Measurements from ENCODE around the gene SLC66A2.
"Not testable (repeated sequence)": the region's sequence is repeated elsewhere in the genome, so short reads cannot be mapped to it uniquely, and the experiment has no call there.

SLC66A2 gene

GRCh38 chr18:79870301-79871025 lies 81.0 kb downstream of the SLC66A2 start:
- H3K4me3 ChIP-seq (ENCODE audit: low read length) = no peak overlapping the region
- TF ChIP-seq CTCF (conservative IDR thresholded peaks at IDR 0.05; ENCODE audit: low read length) = no peak
- DNase-seq (ENCODE audit: low read depth) = no peak

DNA sequence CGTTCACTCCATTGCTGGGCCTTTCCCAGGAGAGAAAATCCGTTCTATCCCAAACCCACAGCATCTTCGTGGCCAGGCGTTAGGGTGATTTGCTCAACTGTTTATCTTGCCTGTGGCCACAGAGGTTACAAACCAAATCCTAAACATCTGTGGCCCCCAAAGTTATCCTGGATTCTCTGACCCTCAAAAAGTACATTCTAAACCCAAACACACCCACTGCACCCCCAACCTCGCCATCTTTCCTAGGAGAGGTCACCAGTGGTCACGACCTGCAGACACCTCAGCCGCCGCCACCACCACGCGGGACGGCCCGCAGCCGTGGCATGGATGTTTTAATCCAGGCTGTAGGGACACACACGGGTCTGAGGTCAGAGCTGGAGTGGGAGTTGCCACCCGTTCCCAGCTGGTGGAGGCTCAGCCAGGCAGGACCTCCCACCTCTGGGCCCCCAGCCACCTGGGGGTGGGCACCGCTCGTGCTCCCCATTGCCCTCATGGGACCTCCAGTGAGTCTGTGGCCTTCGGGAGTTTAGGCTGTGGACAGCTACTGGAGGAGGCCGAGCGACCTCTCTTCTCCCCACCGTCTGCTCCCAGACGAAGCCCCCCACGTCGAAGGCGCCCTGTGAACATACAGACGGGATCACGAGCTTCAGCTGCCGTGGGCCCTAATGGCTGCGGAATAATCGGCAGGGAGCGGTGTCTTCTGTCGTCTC lies 81.7 kb downstream of the SLC66A2 start:
- DNase-seq (ENCODE audit: low read depth) = no peak
- TF ChIP-seq CTCF (conservative IDR thresholded peaks at IDR 0.05; ENCODE audit: low read length) = no peak
- H3K4me3 ChIP-seq (ENCODE audit: low read length) = no peak overlapping the region

- H3K4me3 ChIP-seq (ENCODE audit: low read length) = no peak overlapping the region
- DNase-seq (ENCODE audit: low read depth) = no peak
- no peak for TF ChIP-seq CTCF (conservative IDR thresholded peaks at IDR 0.05; ENCODE audit: low read length)
Observed at GRCh38 chr18:79868811-79869541, 82.5 kb downstream of the SLC66A2 start.

DNA sequence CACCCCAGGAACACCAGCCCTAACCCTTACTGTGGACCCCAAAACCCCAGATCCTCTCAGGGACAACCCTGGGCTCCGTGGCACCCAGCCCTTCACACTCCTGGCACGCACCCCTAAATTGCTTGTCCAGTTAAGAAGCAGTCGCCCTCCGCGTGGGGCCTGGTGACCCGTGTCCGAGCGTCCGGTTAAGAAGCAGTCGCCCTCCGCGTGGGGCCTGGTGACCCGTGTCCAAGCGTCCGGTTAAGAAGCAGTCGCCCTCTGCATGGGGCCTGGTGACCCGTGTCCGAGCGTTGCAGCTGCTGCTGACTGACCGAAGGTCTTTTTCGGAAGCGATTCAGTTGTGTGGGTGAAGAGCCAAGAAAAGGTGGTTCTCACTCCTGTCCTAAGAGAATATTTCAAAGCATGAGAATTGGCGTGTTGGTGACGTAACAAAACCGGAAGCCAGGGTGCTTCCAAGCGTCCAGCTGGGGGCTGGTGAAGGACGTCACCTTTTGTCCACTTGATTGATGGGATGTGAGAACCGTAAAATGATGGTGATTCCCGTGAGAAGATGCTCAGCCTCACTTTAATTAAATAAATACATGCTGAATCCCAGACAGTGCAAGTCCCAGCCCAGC lies 83.2 kb downstream of the SLC66A2 start:
- no peak for DNase-seq (ENCODE audit: low read depth)
- H3K4me3 ChIP-seq (ENCODE audit: low read length) = no peak overlapping the region
- no peak for TF ChIP-seq CTCF (conservative IDR thresholded peaks at IDR 0.05; ENCODE audit: low read length)

DNA sequence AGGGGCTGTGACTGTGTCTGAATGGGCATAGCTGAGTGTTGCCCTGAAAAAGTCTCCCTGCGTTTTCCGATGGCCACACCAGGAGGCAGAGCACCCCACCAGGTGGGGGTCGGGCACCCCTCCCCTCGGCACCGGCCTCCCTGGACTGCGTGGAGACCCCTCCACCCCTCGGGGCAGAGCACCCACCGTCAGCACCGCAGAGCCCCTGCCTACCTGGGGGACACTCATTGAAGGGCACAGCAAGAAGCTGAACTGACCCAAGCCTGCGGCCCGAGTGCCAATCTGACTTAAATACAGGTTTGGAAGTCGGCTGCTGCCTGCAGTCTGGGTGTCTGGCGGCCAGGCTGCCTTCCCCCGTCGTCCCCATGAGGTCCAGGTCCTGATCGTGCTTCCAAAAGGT lies 83.8 kb downstream of the SLC66A2 start:
- no peak for TF ChIP-seq CTCF (conservative IDR thresholded peaks at IDR 0.05; ENCODE audit: low read length)
- DNase-seq (ENCODE audit: low read depth) = no peak
- H3K4me3 ChIP-seq (ENCODE audit: low read length) = no peak overlapping the region

DNA sequence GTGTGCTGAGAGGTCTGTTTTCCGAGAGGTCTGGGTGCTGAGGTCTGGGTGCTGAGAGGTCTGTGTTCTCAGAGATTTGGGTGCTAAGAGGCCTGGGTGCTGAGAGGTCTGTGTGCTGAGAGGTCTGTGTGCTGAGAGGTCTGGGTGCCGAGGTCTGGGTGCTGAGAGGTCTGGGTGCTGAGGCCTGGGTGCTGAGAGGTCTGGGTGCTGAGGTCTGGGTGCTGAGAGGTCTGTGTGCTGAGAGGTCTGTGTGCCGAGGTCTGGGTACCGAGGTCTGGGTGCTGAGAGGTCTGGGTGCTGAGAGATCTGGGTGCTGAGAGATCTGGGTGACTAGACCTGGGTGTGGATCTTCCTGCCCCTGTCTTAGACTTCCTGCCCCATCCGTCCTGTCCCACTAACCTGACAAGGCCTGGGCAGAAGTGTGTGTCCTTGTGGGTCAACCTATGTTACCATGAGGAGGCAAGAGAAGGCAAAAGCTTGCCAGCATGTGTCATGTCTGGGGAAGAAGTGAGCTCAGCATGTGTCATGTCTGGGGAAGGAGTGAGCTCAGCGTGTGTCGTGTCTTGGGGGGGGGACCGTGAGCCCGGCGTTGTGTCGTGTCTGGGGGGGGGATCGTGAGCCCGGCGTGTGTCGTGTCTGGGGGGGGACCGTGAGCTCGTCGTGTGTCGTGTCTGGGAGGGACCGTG lies 84.4 kb downstream of the SLC66A2 start:
- TF ChIP-seq CTCF (conservative IDR thresholded peaks at IDR 0.05; ENCODE audit: low read length) = no peak
- H3K4me3 ChIP-seq (ENCODE audit: low read length) = no peak overlapping the region
- no peak for DNase-seq (ENCODE audit: low read depth)

DNA sequence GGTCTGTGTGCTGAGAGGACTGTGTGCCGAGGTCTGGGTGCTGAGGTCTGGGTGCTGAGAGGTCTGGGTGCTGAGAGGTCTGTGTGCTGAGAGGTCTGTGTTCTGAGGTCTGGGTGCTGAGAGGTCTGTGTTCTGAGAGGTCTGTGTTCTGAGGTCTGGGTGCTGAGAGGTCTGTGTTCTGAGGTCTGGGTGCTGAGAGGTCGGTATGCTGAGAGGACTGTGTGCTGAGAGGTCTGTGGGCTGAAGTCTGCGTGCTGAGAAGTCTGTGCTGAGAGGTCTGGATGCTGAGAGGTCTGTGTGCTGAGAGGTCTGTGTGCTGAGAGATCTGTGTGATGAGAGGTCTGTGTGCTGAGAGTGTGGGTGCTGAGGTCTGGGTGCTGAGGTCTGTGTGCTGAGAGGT lies 85.5 kb downstream of the SLC66A2 start:
- not testable (repeated sequence) for DNase-seq (ENCODE audit: low read depth); H3K4me3 ChIP-seq (ENCODE audit: low read length)

- not testable (repeated sequence) for DNase-seq (ENCODE audit: low read depth); H3K4me3 ChIP-seq (ENCODE audit: low read length)
Observed at GRCh38 chr18:79864955-79865354, 86.5 kb downstream of the SLC66A2 start.

All from AG10803 (cell line).